Measurements from ENCODE around the gene GPR135. TPM values are rescaled to one million over a fixed set of nuclear protein-coding genes. Genes with fewer than 3 reads are reported as not detected.
"Not testable (repeated sequence)": the region's sequence is repeated elsewhere in the genome, so short reads cannot be mapped to it uniquely, and the experiment has no call there.

GPR135 gene
- total and polyA plus RNA-seq, 7 donors = 0.50 to 12.7 (median 5.7) TPM; not detected in 2

- TF ChIP-seq EP300 (IDR thresholded peaks at IDR 0.05) (no peak), CTCF (IDR thresholded peaks at IDR 0.05) (no peak)
- Histone ChIP-seq H3K4me3 (no peak overlapping the region), H3K27me3 (no peaks in the 10 kb centered on the region), H3K36me3 (peaks cover 0 to 7% (median 0%) of the 10 kb centered on the region in 4 donors), H3K9me3 (no peaks in the 10 kb centered on the region), H3K27ac (no peak overlapping the region), H3K4me1 (no peaks in the 10 kb centered on the region)
- no peak for DNase-seq
- intact Hi-C loops (cut with DNase I) = no loop called here
- WGBS, 2 donors = 97 to 98% methylated on average over 1 of the region's 1 CpG
These were observed 9.8 kb downstream of the GPR135 start for GRCh38 chr14:59455411-59455810.

- WGBS, 2 donors = 45 to 63% methylated on average over 2 of the region's 2 CpGs
These were observed 11.0 kb downstream of the GPR135 start for GRCh38 chr14:59454139-59454538.

GRCh38 chr14:59451849-59452248, 13.3 kb downstream of the GPR135 start:
- intact Hi-C loops (cut with DNase I) = no loop called here
- Histone ChIP-seq H3K4me3 (no peak overlapping the region), H3K27me3 (no peaks in the 10 kb centered on the region), H3K9me3 (no peaks in the 10 kb centered on the region), H3K27ac (no peak overlapping the region), H3K4me1 (no peaks in the 10 kb centered on the region), H3K36me3 (peaks cover 0 to 7% (median 0%) of the 10 kb centered on the region in 4 donors)
- DNase-seq = no peak
- TF ChIP-seq POLR2AphosphoS5 (IDR thresholded peaks at IDR 0.05) (no peak), POLR2A (IDR thresholded peaks at IDR 0.05) (no peak), CTCF (IDR thresholded peaks at IDR 0.05) (no peak), EP300 (IDR thresholded peaks at IDR 0.05) (no peak)
- 96 to 98% methylated on average over 1 of the region's 1 CpG for WGBS, 2 donors

More at GRCh38 chr14:59454139-59454538, 11.0 kb downstream of the GPR135 start:
- no peak for DNase-seq
- TF ChIP-seq POLR2AphosphoS5 (IDR thresholded peaks at IDR 0.05) (peak in 1 of 4 donors; percentile 40), EP300 (IDR thresholded peaks at IDR 0.05) (no peak)
- Histone ChIP-seq H3K9me3 (no peaks in the 10 kb centered on the region), H3K27ac (peak overlapping the region in 2 of 4 donors; percentile 27 to 37), H3K4me1 (no peaks in the 10 kb centered on the region), H3K27me3 (no peaks in the 10 kb centered on the region), H3K4me3 (no peak overlapping the region), H3K36me3 (peaks cover 0 to 7% (median 0%) of the 10 kb centered on the region in 4 donors)
- intact Hi-C loops (cut with DNase I) = no loop called here

GRCh38 chr14:59450716-59451115, 14.5 kb downstream of the GPR135 start:
- DNase-seq = no peak
- Histone ChIP-seq H3K9me3 (no peaks in the 10 kb centered on the region), H3K4me3 (no peak overlapping the region), H3K4me1 (no peaks in the 10 kb centered on the region), H3K27me3 (no peaks in the 10 kb centered on the region), H3K27ac (no peak overlapping the region), H3K36me3 (peaks cover 0 to 3% (median 0%) of the 10 kb centered on the region in 4 donors)
- intact Hi-C loops (cut with DNase I) = no loop called here
- TF ChIP-seq POLR2A (IDR thresholded peaks at IDR 0.05) (no peak), CTCF (IDR thresholded peaks at IDR 0.05) (no peak), POLR2AphosphoS5 (IDR thresholded peaks at IDR 0.05) (no peak), EP300 (IDR thresholded peaks at IDR 0.05) (no peak)
- 95 to 97% methylated on average over 3 of the region's 3 CpGs for WGBS, 2 donors

GRCh38 chr14:59448673-59449072, 16.5 kb downstream of the GPR135 start:
- H3K4me3 ChIP-seq; intact Hi-C loops (cut with DNase I); H3K36me3 ChIP-seq; H3K27ac ChIP-seq; H3K9me3 ChIP-seq; DNase-seq; H3K4me1 ChIP-seq; H3K27me3 ChIP-seq: not testable (repeated sequence)
- 63 to 73% methylated on average over 2 of the region's 2 CpGs for WGBS, 2 donors

GRCh38 chr14:59439256-59439965, 25.8 kb downstream of the GPR135 start:
- H3K27ac ChIP-seq = peak overlapping the region in 1 of 4 donors; percentile 54
- no peaks in the 10 kb centered on the region for H3K27me3 ChIP-seq
- no peaks in the 10 kb centered on the region for H3K9me3 ChIP-seq
- no peaks in the 10 kb centered on the region for H3K36me3 ChIP-seq
- intact Hi-C loops (cut with DNase I) = no loop called here
- TF ChIP-seq POLR2AphosphoS5 (IDR thresholded peaks at IDR 0.05) (no peak), CTCF (IDR thresholded peaks at IDR 0.05) (no peak), POLR2A (IDR thresholded peaks at IDR 0.05) (no peak), EP300 (IDR thresholded peaks at IDR 0.05) (no peak)
- 77 to 84% methylated on average over 5 of the region's 5 CpGs for WGBS, 2 donors
- DNase-seq = no peak
- H3K4me3 ChIP-seq = no peak overlapping the region
- H3K4me1 ChIP-seq = peaks cover 0 to 4% (median under 1%) of the 10 kb centered on the region in 4 donors
